K562 (cell line): ENCODE data around the gene XAB2. TPM values are rescaled to one million over a fixed set of nuclear protein-coding genes. Genes with fewer than 3 reads are reported as not detected.
"Not testable (repeated sequence)": the region's sequence is repeated elsewhere in the genome, so short reads cannot be mapped to it uniquely, and the experiment has no call there.

Source experiments
- ATAC-seq: fragments of 200-7000 bp; cut with Tn5 transposase; 3 replicates; pipeline ENCODE4 v1.9.1; 2020; ENCODE audit warnings: moderate library complexity
- BruUV-seq: library from RNA; stranded (reverse); fragments of 400-500 nt; replicated peaks from 2 replicates; lab custom pipeline; 2021; lab: Mats Ljungman, UMichigan
- CTCF ChIA-PET: fragments of 300-600 bp; formaldehyde crosslinking; extraction: SDS; loops from one replicate; lab custom pipeline; 2021; ENCODE audit warnings: low intra/inter-chr PET ratio; lab: Yijun Ruan, JAX
- POLR2A ChIA-PET: fragments of 300-600, 350-650 bp; sonication (Branson Sonifier 250); formaldehyde crosslinking; extraction: SDS; loops from one replicate; lab custom pipeline; 2021; ENCODE audit warnings: antibody characterized with exemption, inconsistent platforms; lab: Yijun Ruan, JAX
- DNase-seq, 4 experiments: peaks; one replicate each; pipeline versions ENCODE4 v3.0.0 to v3.0.0-alpha.2; 2011 to 2018; ENCODE audit warnings: low spot score in 3 of 4, mixed read lengths in 3 of 4; ENCODE audit errors: extremely low read depth in 1 of 4
- FAIRE-seq: peaks from 2 replicates; lab custom pipeline; 2011; peaks lifted over from hg19 to GRCh38; lab: Jason Lieb, UNC
- H2AFZ ChIP-seq: 2 replicates; pipeline ENCODE4 v1.6.0; 2011; ENCODE audit warnings: low read depth, low read length, control low read depth, inconsistent platforms
- H3K27ac ChIP-seq: fragments of 200-600 bp; 3 replicates; pipeline ENCODE4 v1.8.0; 2011; ENCODE audit warnings: low read depth, mild to moderate bottlenecking, control low read depth, inconsistent platforms, low read length, moderate library complexity, mixed read lengths; ENCODE audit errors: extremely low read depth
- H3K27me3 ChIP-seq, 2 experiments: fragments of 300-600 bp in 1 of 2; 2 replicates in 1 of 2; 3 replicates in 1 of 2; pipeline versions ENCODE4 v1.6.0 to v1.8.0; 2011; ENCODE audit warnings: inconsistent platforms in 2 of 2, low read length in 2 of 2, mild to moderate bottlenecking in 1 of 2, mixed read lengths in 1 of 2, moderate library complexity in 1 of 2; ENCODE audit not compliant: control insufficient read depth in 2 of 2, insufficient read depth in 2 of 2
- H3K36me3 ChIP-seq: fragments of 300-600 bp; 3 replicates; pipeline ENCODE4 v1.8.0; 2011; ENCODE audit warnings: mild to moderate bottlenecking, low read length, inconsistent platforms; ENCODE audit not compliant: control insufficient read depth, insufficient read depth
- H3K4me1 ChIP-seq, 2 experiments: fragments of 200-600 bp in 1 of 2; replicated peaks in 1 of 2; 2 replicates in 1 of 2; 3 replicates in 1 of 2; pipeline versions ENCODE4 v1.5.1 to v1.8.0; 2011; ENCODE audit warnings: inconsistent platforms in 2 of 2, low read length in 2 of 2, mild to moderate bottlenecking in 1 of 2, mixed read lengths in 1 of 2, moderate library complexity in 1 of 2; ENCODE audit not compliant: control insufficient read depth in 2 of 2, insufficient read depth in 2 of 2
- H3K4me2 ChIP-seq: 2 replicates; pipeline ENCODE4 v1.6.1; 2011; ENCODE audit warnings: low read length, control low read depth, inconsistent platforms, mixed read lengths; ENCODE audit not compliant: insufficient read depth
- H3K4me3 ChIP-seq: fragments of 200-600 bp; sonication (generic), shearing (Covaris generic); 2 replicates; pipeline ENCODE4 v1.5.1; 2016; ENCODE audit warnings: control low read depth, inconsistent platforms
- H3K79me2 ChIP-seq: fragments of 200-600 bp; 3 replicates; pipeline ENCODE4 v1.8.0; 2011; ENCODE audit warnings: low read length, inconsistent platforms; ENCODE audit not compliant: control insufficient read depth, insufficient read depth
- H3K9ac ChIP-seq, 2 experiments: 2 replicates each; pipeline versions ENCODE4 v1.6.0 to v1.6.1; 2011; ENCODE audit warnings: low read depth in 2 of 2, low read length in 2 of 2, control low read depth in 1 of 2, inconsistent platforms in 1 of 2, mild to moderate bottlenecking in 1 of 2, mixed read lengths in 1 of 2; ENCODE audit not compliant: insufficient read depth in 1 of 2
- H3K9me1 ChIP-seq: one replicate; pipeline ENCODE4 v1.6.0; 2011; ENCODE audit warnings: inconsistent platforms, mild to moderate bottlenecking, low read length, moderate library complexity; ENCODE audit not compliant: control insufficient read depth, insufficient read depth
- H3K9me3 ChIP-seq: replicated peaks from 2 replicates; pipeline ENCODE4 v1.5.1; 2011; ENCODE audit warnings: low read depth, low read length, inconsistent platforms; ENCODE audit not compliant: control insufficient read depth, insufficient read depth
- H4K20me1 ChIP-seq: replicated peaks from 2 replicates; pipeline ENCODE4 v1.6.1; 2011; ENCODE audit warnings: low read length, inconsistent platforms, mixed read lengths; ENCODE audit not compliant: control insufficient read depth, insufficient read depth
- CBFA2T2 ChIP-seq: fragments of 450-650 bp; conservative IDR thresholded peaks from 2 replicates; pipeline ENCODE4 v1.6.1; 2017; ENCODE audit warnings: mild to moderate bottlenecking
- L3MBTL2 ChIP-seq: fragments of 450-650 bp; IDR thresholded peaks from 2 replicates; pipeline ENCODE4 v1.6.1; 2016; ENCODE audit warnings: mild to moderate bottlenecking, moderate library complexity
- MAFF ChIP-seq: IDR thresholded peaks from 2 replicates; pipeline ENCODE4 v1.6.1; 2012; ENCODE audit warnings: low read length, improper control_type of control experiment
- MAFG ChIP-seq: fragments of 450-650 bp; conservative IDR thresholded peaks from 2 replicates; pipeline ENCODE4 v1.6.1; 2016; ENCODE audit warnings: missing genetic modification characterization, missing compliant biosample characterization
- MCM7 ChIP-seq, 2 experiments: fragments of 450-650 bp; IDR thresholded peaks; 2 replicates each; pipeline ENCODE4 v1.6.1; 2016 to 2018
- RAD51 ChIP-seq: fragments of 450-650 bp; IDR thresholded peaks from 2 replicates; pipeline ENCODE4 v1.7.1; 2016; ENCODE audit warnings: low read depth, mild to moderate bottlenecking, borderline replicate concordance
- ZNF316 ChIP-seq: fragments of 450-650 bp; IDR thresholded peaks from 2 replicates; pipeline ENCODE4 v1.6.1; 2016
- ZNF780A ChIP-seq: fragments of 250-450 bp; sonication (Bioruptor Pico); IDR thresholded peaks from 2 replicates; pipeline ENCODE4 v1.5.0; 2021; ENCODE audit warnings: mild to moderate bottlenecking
- WGBS: fragments of 100-300 bp; shearing (Covaris generic); methylation state at CpG from one replicate; pipeline ENCODE4 v1.1.6; 2016; ENCODE audit warnings: low coverage, mixed read lengths; ENCODE audit not compliant: insufficient coverage; ENCODE audit errors: missing lambda C conversion rate; 5-methylcytosine and 5-hydroxymethylcytosine counted together
- in situ Hi-C: fragments of 300-500 bp; cut with MboI; formaldehyde crosslinking; loops from 4 replicates; pipeline ENCODE4 v1.15.0; 2018; ENCODE audit warnings: inconsistent platforms, mixed read lengths
- intact Hi-C: fragments of 100-400 bp; cut with micrococcal nuclease; formaldehyde crosslinking; loops from 2 replicates; pipeline ENCODE4 v1.14.2; 2022
- polyA plus RNA-seq, 8 experiments: library from polyadenylated mRNA; depleted of rRNA in 4 of 8; stranded (reverse) in 5 of 8; unstranded in 3 of 8; fragments of >200 nt; fragmentation: Nextera tagmentation in 2 of 8; fragmentation: Illumina TruSeq in 1 of 8; extraction: Ambion mirVana in 2 of 8; extraction: Trizol in 1 of 8; gene quantifications; 2 replicates each; pipeline versions ENCODE4 v1.2.1 to v1.2.3, GENCODE V29; 2011 to 2014; ENCODE audit warnings: inconsistent platforms in 1 of 8, missing spikeins in 1 of 8
- total RNA-seq, 7 experiments: library from RNA; depleted of rRNA in 6 of 7; stranded (reverse); fragments of >200 nt in 6 of 7; fragmentation: Illumina TruSeq in 2 of 7; extraction: Trizol in 2 of 7; gene quantifications; 2 replicates each; pipeline versions ENCODE4 v1.2.1 to v1.2.3, GENCODE V29; 2011 to 2021; ENCODE audit warnings: low replicate concordance in 1 of 7
- TF ChIP-seq, protein P1 (sequence below): IDR thresholded peaks from 2 replicates; pipeline ENCODE4 v1.6.1; 2016; ENCODE audit warnings: missing genetic modification characterization, missing compliant biosample characterization
- TF ChIP-seq, protein P2 (sequence below), 2 experiments: fragments of 450-650 bp in 1 of 2; sonication (generic) in 1 of 2; formaldehyde crosslinking in 1 of 2; IDR thresholded peaks in 1 of 2; conservative IDR thresholded peaks in 1 of 2; 2 replicates each; pipeline versions ENCODE4 v1.6.1 to v1.8.1; 2016 to 2023; ENCODE audit warnings: mild to moderate bottlenecking in 2 of 2, moderate library complexity in 2 of 2, inconsistent platforms in 1 of 2, missing genetic modification reagents in 1 of 2
- TF ChIP-seq, protein P3 (sequence below), 2 experiments: IDR thresholded peaks; 2 replicates each; pipeline ENCODE4 v1.6.1; 2011; ENCODE audit warnings: borderline replicate concordance in 1 of 2, control low read depth in 1 of 2, low read depth in 1 of 2, low read length in 1 of 2, mild to moderate bottlenecking in 1 of 2, mixed read lengths in 1 of 2, moderate library complexity in 1 of 2; ENCODE audit not compliant: insufficient read depth in 1 of 2, insufficient read length in 1 of 2, poor library complexity in 1 of 2, severe bottlenecking in 1 of 2; ENCODE audit errors: extremely low read depth in 1 of 2

The XAB2 gene
- total and polyA plus RNA-seq, 9 of the 15 experiments (the other 6 are each of a cell fraction or from before 2014, with no cell fraction given), result 0.21 to 58.3 (median 20.0) TPM

DNA sequence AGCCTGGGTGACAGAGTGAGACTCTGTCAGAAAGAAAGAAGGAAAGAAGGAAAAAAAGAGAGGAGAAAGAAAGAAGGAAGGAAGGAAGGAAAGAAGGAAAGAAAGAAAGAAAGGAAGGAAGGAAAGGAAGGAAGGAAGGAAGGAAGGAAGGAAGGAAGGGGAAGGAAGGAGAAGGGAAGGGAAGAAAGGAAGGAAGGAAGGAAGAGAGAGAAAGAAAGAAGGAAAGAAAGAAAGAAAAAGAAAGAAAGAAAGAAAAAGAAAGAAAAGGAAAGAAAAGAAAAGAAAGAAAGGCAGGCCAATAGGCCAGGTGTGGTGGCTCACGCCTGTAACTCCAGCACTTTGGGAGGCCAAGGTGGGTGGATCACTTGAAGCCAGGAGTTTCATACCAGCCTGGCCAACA lies 51.9 kb downstream of the XAB2 start:
- DNase-seq, intact Hi-C loops, FAIRE-seq, ATAC-seq, H3K9me1 ChIP-seq: not testable (repeated sequence)
- TF ChIP-seq, protein P1, sequence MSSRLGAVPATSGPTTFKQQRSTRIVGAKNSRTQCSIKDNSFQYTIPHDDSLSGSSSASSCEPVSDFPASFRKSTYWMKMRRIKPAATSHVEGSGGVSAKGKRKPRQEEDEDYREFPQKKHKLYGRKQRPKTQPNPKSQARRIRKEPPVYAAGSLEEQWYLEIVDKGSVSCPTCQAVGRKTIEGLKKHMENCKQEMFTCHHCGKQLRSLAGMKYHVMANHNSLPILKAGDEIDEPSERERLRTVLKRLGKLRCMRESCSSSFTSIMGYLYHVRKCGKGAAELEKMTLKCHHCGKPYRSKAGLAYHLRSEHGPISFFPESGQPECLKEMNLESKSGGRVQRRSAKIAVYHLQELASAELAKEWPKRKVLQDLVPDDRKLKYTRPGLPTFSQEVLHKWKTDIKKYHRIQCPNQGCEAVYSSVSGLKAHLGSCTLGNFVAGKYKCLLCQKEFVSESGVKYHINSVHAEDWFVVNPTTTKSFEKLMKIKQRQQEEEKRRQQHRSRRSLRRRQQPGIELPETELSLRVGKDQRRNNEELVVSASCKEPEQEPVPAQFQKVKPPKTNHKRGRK (tag), result peak; percentile 97
- TF ChIP-seq, all 486 proteins: peak for 1; not testable (repeated sequence) for 485
- H3K4me1 ChIP-seq, BruUV-seq, H3K79me2 ChIP-seq, POLR2A ChIA-PET, H3K9me3 ChIP-seq, H2AFZ ChIP-seq, H3K4me2 ChIP-seq, H3K4me3 ChIP-seq, H3K9ac ChIP-seq, H3K27ac ChIP-seq, CTCF ChIA-PET, H3K36me3 ChIP-seq, in situ Hi-C loops, H4K20me1 ChIP-seq: not testable (repeated sequence)
- WGBS, result 11% methylated on average over 1 of the region's 1 CpG
- H3K27me3 ChIP-seq, result peaks cover 5 to 30% of the 10 kb centered on the region in 2 experiments

DNA sequence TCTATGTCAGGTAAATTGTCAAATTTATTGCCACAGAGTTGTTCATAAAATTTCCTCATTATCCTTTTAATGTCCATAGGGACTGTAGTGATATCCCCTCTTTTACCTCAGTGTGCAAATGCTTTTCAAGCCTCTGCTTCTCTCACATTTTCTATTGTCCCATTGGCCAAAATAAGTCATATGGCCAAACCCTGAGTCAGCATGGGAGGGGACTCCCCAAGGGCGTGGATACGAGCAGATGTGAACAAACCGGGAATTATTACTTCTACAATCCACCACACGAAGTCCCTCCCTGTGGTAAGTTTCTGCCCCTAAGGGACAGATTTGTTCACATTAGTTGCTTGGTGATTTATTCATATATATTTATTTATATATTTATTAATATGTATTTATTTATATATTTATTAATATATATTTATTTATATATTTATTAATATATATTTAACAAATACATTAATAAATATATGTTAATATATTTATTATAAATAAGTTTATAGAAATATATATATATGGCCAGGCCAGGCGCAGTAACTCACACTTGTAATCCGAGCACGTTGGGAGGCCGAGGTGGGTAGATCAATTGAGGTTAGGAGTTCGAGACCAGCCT lies 53.8 kb downstream of the XAB2 start:
- ATAC-seq, result peak; percentile 86
- in situ Hi-C loops, result no loop called here
- TF ChIP-seq ZNF316, result peak; percentile 94
- TF ChIP-seq MCM7 (IDR thresholded peaks at IDR 0.05), result no peak
- TF ChIP-seq, protein P2, sequence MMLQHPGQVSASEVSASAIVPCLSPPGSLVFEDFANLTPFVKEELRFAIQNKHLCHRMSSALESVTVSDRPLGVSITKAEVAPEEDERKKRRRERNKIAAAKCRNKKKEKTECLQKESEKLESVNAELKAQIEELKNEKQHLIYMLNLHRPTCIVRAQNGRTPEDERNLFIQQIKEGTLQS (IDR thresholded peaks at IDR 0.05), result peak; percentile 44
- TF ChIP-seq, protein P2 (CRISPR knock-in tag; conservative IDR thresholded peaks at IDR 0.05), result no peak
- TF ChIP-seq ZNF780A, result no peak
- peak; percentile 77 for TF ChIP-seq MAFF
- 0 out of 2 replicates have a peak, but pooled peaks have one; percentile 18 for TF ChIP-seq L3MBTL2
- TF ChIP-seq, protein P3, sequence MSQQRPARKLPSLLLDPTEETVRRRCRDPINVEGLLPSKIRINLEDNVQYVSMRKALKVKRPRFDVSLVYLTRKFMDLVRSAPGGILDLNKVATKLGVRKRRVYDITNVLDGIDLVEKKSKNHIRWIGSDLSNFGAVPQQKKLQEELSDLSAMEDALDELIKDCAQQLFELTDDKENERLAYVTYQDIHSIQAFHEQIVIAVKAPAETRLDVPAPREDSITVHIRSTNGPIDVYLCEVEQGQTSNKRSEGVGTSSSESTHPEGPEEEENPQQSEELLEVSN (IDR thresholded peaks at IDR 0.05; ENCODE audit: borderline replicate concordance in 1 of 2, extremely low read depth in 1 of 2, insufficient read depth in 1 of 2, insufficient read length in 1 of 2, low read depth in 1 of 2, low read length in 1 of 2, poor library complexity in 1 of 2, severe bottlenecking in 1 of 2), result peak in 1 of 2 experiments; percentile 20
- peak; percentile 76 for TF ChIP-seq MAFG (tag)
- peak; percentile 78 for TF ChIP-seq RAD51
- no peak for TF ChIP-seq CBFA2T2

More for the DNA sequence above, 53.8 kb downstream of the XAB2 start:
- Histone ChIP-seq H3K9me1 (no peaks in the 10 kb centered on the region), H3K27ac (no peak overlapping the region), H3K4me3 (no peak overlapping the region), H4K20me1 (no peaks in the 10 kb centered on the region), H3K36me3 (no peaks in the 10 kb centered on the region), H3K27me3 (peaks cover 2 to 26% of the 10 kb centered on the region in 2 experiments), H3K4me1 (peaks cover 3 to 8% of the 10 kb centered on the region in 2 experiments; a peak in 2 of 5 replicates), H3K4me2 (peak overlapping the region; percentile 27; the same call in 1 of the 2 replicates), H3K9me3 (no peaks in the 10 kb centered on the region), H3K9ac (no peak overlapping the region), H2AFZ (no peak overlapping the region), H3K79me2 (no peaks in the 10 kb centered on the region)
- peak; percentile 63 for FAIRE-seq
- intact Hi-C loops, result no loop called here
- ChIA-PET CTCF (interaction anchor here (0.5 kb wide), 1 partner anchor 112 kb away, joined by 4 read pairs; no protein-coding TSS in a partner anchor), POLR2A (no interaction called here)
- 12% methylated on average over 9 of the region's 9 CpGs for WGBS
- DNase-seq, result peak; percentile 63 to 81 (median 72)
- BruUV-seq, result no TSS peak
